Measurements from ENCODE around the gene TRPM7. TPM values are rescaled to one million over a fixed set of nuclear protein-coding genes. Genes with fewer than 3 reads are reported as not detected.
A peak's percentile ranks its signal among the peaks of the same experiment; 100 is the strongest.

The TRPM7 gene
- total and polyA plus RNA-seq, 2 of the 13 experiments (the other 11 are each of a cell fraction or from before 2014, with no cell fraction given), result 11.0 to 36.0 TPM

DNA sequence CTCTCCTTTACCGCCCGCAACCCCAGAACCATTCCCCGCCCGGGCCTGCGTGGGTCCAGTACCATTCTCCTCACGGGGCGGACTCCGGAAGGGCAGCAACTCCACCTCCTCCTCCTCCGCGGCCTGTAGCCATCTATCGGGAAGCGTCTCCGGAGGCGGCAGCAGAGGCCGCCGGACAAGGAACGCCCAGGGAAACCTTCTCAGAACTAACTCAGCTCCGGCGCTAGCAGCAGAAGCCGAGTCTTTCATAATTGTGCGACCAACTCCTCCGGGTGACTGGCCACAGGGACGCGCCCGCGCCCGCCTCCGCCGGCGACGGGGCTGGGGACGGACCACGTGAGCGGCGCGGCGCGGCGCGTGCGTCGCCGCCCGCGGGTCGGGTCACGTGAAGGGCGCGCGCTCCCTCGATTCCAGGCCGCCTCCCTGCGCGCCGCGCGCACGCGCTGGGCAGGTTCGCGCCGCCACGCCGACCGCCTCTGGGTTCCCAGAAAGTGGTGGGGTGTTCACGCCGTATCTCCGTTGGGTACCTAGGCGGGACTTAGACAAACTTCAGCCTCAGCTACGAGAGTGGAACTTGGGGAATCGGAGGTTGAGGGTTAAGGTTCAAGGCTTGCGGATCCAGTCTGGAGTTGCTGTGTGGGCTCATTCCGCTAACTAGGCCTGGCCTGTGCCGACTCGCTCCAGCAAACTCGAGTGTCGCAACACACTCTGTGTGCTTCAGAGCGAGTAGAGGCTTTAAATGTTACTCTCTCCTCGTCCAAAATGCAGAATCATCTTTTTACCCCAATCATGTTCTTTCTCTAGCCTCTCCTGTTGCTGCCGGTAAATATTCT is at the start of gene TRPM7 (continued):
- TF ChIP-seq, protein P1, sequence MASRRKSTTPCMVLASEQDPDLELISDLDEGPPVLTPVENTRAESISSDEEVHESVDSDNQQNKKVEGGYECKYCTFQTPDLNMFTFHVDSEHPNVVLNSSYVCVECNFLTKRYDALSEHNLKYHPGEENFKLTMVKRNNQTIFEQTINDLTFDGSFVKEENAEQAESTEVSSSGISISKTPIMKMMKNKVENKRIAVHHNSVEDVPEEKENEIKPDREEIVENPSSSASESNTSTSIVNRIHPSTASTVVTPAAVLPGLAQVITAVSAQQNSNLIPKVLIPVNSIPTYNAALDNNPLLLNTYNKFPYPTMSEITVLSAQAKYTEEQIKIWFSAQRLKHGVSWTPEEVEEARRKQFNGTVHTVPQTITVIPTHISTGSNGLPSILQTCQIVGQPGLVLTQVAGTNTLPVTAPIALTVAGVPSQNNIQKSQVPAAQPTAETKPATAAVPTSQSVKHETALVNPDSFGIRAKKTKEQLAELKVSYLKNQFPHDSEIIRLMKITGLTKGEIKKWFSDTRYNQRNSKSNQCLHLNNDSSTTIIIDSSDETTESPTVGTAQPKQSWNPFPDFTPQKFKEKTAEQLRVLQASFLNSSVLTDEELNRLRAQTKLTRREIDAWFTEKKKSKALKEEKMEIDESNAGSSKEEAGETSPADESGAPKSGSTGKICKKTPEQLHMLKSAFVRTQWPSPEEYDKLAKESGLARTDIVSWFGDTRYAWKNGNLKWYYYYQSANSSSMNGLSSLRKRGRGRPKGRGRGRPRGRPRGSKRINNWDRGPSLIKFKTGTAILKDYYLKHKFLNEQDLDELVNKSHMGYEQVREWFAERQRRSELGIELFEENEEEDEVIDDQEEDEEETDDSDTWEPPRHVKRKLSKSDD (CRISPR knock-in tag; IDR thresholded peaks at IDR 0.05; ENCODE audit: low read depth), result 0 out of 2 replicates have a peak, but pooled peaks have one; percentile 19
- no peak for TF ChIP-seq ZNF468 (CRISPR knock-in tag; IDR thresholded peaks at IDR 0.05)
- TF ChIP-seq U2AF2 (IDR thresholded peaks at IDR 0.05; ENCODE audit: low read depth, low read length), result no peak
- peak; percentile 30; the same call in 1 of the 2 replicates for TF ChIP-seq SNAPC2 (CRISPR knock-in tag; IDR thresholded peaks at IDR 0.05)
- TF ChIP-seq, protein P2, sequence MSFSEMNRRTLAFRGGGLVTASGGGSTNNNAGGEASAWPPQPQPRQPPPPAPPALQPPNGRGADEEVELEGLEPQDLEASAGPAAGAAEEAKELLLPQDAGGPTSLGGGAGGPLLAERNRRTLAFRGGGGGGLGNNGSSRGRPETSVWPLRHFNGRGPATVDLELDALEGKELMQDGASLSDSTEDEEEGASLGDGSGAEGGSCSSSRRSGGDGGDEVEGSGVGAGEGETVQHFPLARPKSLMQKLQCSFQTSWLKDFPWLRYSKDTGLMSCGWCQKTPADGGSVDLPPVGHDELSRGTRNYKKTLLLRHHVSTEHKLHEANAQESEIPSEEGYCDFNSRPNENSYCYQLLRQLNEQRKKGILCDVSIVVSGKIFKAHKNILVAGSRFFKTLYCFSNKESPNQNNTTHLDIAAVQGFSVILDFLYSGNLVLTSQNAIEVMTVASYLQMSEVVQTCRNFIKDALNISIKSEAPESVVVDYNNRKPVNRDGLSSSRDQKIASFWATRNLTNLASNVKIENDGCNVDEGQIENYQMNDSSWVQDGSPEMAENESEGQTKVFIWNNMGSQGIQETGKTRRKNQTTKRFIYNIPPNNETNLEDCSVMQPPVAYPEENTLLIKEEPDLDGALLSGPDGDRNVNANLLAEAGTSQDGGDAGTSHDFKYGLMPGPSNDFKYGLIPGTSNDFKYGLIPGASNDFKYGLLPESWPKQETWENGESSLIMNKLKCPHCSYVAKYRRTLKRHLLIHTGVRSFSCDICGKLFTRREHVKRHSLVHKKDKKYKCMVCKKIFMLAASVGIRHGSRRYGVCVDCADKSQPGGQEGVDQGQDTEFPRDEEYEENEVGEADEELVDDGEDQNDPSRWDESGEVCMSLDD (CRISPR knock-in tag; IDR thresholded peaks at IDR 0.05; ENCODE audit: borderline replicate concordance), result peak; percentile 37; the same call in 1 of the 2 replicates
- peak; percentile 55; the same call in 1 of the 2 replicates for TF ChIP-seq TBX2 (CRISPR knock-in tag; IDR thresholded peaks at IDR 0.05; ENCODE audit: borderline replicate concordance)
- 0 out of 2 replicates have a peak, but pooled peaks have one; percentile 18 for TF ChIP-seq MAZ (IDR thresholded peaks at IDR 0.05; ENCODE audit: borderline replicate concordance, low read depth, low read length)
- TF ChIP-seq MAZ (CRISPR knock-in tag; IDR thresholded peaks at IDR 0.05; ENCODE audit: low read depth), result peak; percentile 68
- TF ChIP-seq HES4 (CRISPR knock-in tag; IDR thresholded peaks at IDR 0.05; ENCODE audit: borderline replicate concordance), result peak; percentile 91
- TF ChIP-seq EED (CRISPR knock-in tag; IDR thresholded peaks at IDR 0.05), result no peak
- peak; percentile 84; the same call in 1 of the 2 replicates for TF ChIP-seq ZNF557 (CRISPR knock-in tag; IDR thresholded peaks at IDR 0.05)
- peak; percentile 44; the same call in 1 of the 2 replicates for TF ChIP-seq ZNF768 (CRISPR knock-in tag; IDR thresholded peaks at IDR 0.05)
- TF ChIP-seq ZNF567 (CRISPR knock-in tag; IDR thresholded peaks at IDR 0.05; ENCODE audit: borderline replicate concordance), result 0 out of 2 replicates have a peak, but pooled peaks have one; percentile 13
- TF ChIP-seq, protein P3, sequence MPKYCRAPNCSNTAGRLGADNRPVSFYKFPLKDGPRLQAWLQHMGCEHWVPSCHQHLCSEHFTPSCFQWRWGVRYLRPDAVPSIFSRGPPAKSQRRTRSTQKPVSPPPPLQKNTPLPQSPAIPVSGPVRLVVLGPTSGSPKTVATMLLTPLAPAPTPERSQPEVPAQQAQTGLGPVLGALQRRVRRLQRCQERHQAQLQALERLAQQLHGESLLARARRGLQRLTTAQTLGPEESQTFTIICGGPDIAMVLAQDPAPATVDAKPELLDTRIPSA (CRISPR knock-in tag; IDR thresholded peaks at IDR 0.05; ENCODE audit: borderline replicate concordance), result peak; percentile 58; the same call in 1 of the 2 replicates
- TF ChIP-seq, protein P4, sequence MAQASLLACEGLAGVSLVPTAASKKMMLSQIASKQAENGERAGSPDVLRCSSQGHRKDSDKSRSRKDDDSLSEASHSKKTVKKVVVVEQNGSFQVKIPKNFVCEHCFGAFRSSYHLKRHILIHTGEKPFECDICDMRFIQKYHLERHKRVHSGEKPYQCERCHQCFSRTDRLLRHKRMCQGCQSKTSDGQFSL (CRISPR knock-in tag; IDR thresholded peaks at IDR 0.05), result no peak
- no peak for TF ChIP-seq MYNN (CRISPR knock-in tag; IDR thresholded peaks at IDR 0.05; ENCODE audit: low read depth)
- 0 out of 2 replicates have a peak, but pooled peaks have one; percentile 49 for TF ChIP-seq NFKBIZ (CRISPR knock-in tag; IDR thresholded peaks at IDR 0.05)
- peak; percentile 84; the same call in 1 of the 2 replicates for TF ChIP-seq ZFYVE20 (CRISPR knock-in tag; IDR thresholded peaks at IDR 0.05; ENCODE audit: borderline replicate concordance, low read depth)
- TF ChIP-seq, protein P5, sequence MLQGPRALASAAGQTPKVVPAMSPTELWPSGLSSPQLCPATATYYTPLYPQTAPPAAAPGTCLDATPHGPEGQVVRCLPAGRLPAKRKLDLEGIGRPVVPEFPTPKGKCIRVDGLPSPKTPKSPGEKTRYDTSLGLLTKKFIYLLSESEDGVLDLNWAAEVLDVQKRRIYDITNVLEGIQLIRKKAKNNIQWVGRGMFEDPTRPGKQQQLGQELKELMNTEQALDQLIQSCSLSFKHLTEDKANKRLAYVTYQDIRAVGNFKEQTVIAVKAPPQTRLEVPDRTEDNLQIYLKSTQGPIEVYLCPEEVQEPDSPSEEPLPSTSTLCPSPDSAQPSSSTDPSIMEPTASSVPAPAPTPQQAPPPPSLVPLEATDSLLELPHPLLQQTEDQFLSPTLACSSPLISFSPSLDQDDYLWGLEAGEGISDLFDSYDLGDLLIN (CRISPR knock-in tag; IDR thresholded peaks at IDR 0.05; ENCODE audit: borderline replicate concordance), result no peak; the same call in 1 of the 2 replicates
- TF ChIP-seq MEF2D (CRISPR knock-in tag; IDR thresholded peaks at IDR 0.05), result no peak
- TF ChIP-seq TEAD2 (CRISPR knock-in tag; IDR thresholded peaks at IDR 0.05), result no peak
